ENCODE measurements around the gene CACNA2D2.

Gene CACNA2D2

GRCh38 chr3:50478671-50479260 lies 24.7 kb downstream of the CACNA2D2 start:
- H3K4me3 ChIP-seq (ENCODE audit: low read depth, low read length), result no peak overlapping the region
- TF ChIP-seq CTCF (IDR thresholded peaks at IDR 0.05; ENCODE audit: insufficient read depth, low read length, missing control alignments), result no peak
- CTCF ChIA-PET, result no interaction called here
- POLR2A ChIA-PET, result no interaction called here
- DNase-seq (ENCODE audit: low read depth, low spot score), result no peak

GRCh38 chr3:50478051-50478450 lies 25.4 kb downstream of the CACNA2D2 start:
- H3K4me3 ChIP-seq (ENCODE audit: low read depth, low read length), result no peak overlapping the region
- ChIA-PET CTCF (no interaction called here), POLR2A (no interaction called here)
- no peak for TF ChIP-seq CTCF (IDR thresholded peaks at IDR 0.05; ENCODE audit: insufficient read depth, low read length, missing control alignments)
- DNase-seq (ENCODE audit: low read depth, low spot score), result no peak

GRCh38 chr3:50475348-50475747 lies 28.1 kb downstream of the CACNA2D2 start:
- no peak for DNase-seq (ENCODE audit: low read depth, low spot score)
- ChIA-PET CTCF (no interaction called here), POLR2A (no interaction called here)
- no peak overlapping the region for H3K4me3 ChIP-seq (ENCODE audit: low read depth, low read length)
- no peak for TF ChIP-seq CTCF (IDR thresholded peaks at IDR 0.05; ENCODE audit: insufficient read depth, low read length, missing control alignments)

GRCh38 chr3:50474717-50475116 lies 28.7 kb downstream of the CACNA2D2 start:
- CTCF ChIA-PET, result interaction anchor here (0.7 to 1.4 kb wide), 2 partner anchors 65 to 68 kb away, joined by 3 read pairs; no protein-coding TSS in a partner anchor
- POLR2A ChIA-PET, result no interaction called here

GRCh38 chr3:50473768-50474167 lies 29.7 kb downstream of the CACNA2D2 start:
- no peak for DNase-seq (ENCODE audit: low read depth, low spot score)
- TF ChIP-seq CTCF (IDR thresholded peaks at IDR 0.05; ENCODE audit: insufficient read depth, low read length, missing control alignments), result no peak
- CTCF ChIA-PET, result interaction anchor here (1.4 kb wide), 1 partner anchor 66 kb away, joined by 3 read pairs; no protein-coding TSS in a partner anchor
- POLR2A ChIA-PET, result no interaction called here
- no peak overlapping the region for H3K4me3 ChIP-seq (ENCODE audit: low read depth, low read length)

More at GRCh38 chr3:50474717-50475116, 28.7 kb downstream of the CACNA2D2 start:
- DNase-seq (ENCODE audit: low read depth, low spot score), result no peak
- no peak overlapping the region for H3K4me3 ChIP-seq (ENCODE audit: low read depth, low read length)
- no peak for TF ChIP-seq CTCF (IDR thresholded peaks at IDR 0.05; ENCODE audit: insufficient read depth, low read length, missing control alignments)

- TF ChIP-seq CTCF (IDR thresholded peaks at IDR 0.05; ENCODE audit: insufficient read depth, low read length, missing control alignments), result no peak
- POLR2A ChIA-PET, result no interaction called here
- CTCF ChIA-PET, result no interaction called here
- H3K4me3 ChIP-seq (ENCODE audit: low read depth, low read length), result no peak overlapping the region
- DNase-seq (ENCODE audit: low read depth, low spot score), result no peak
Measured at GRCh38 chr3:50472958-50473357, 30.5 kb downstream of the CACNA2D2 start.
